Lower leg skin (tissue), 3 donors: Measurements from ENCODE around the gene CSNK1A1.

ENCODE experiments used
- POLR2A ChIP-seq, 2 donors: fragments of 450-650 bp; IDR thresholded peaks; one replicate each; pipeline ENCODE4 v1.6.1; 2016 to 2017; ENCODE audit warnings: antibody characterized with exemption in 2 of 2, mild to moderate bottlenecking in 1 of 2, moderate library complexity in 1 of 2
- TF ChIP-seq, protein P1 (sequence below), 3 donors: fragments of 450-650 bp; IDR thresholded peaks; one replicate each; pipeline ENCODE4 v1.5.1; 2016; ENCODE audit warnings: antibody characterized with exemption in 3 of 3, mild to moderate bottlenecking in 3 of 3, moderate library complexity in 2 of 3

- TF ChIP-seq POLR2A (IDR thresholded peaks at IDR 0.05), result no peak
- TF ChIP-seq, protein P1, sequence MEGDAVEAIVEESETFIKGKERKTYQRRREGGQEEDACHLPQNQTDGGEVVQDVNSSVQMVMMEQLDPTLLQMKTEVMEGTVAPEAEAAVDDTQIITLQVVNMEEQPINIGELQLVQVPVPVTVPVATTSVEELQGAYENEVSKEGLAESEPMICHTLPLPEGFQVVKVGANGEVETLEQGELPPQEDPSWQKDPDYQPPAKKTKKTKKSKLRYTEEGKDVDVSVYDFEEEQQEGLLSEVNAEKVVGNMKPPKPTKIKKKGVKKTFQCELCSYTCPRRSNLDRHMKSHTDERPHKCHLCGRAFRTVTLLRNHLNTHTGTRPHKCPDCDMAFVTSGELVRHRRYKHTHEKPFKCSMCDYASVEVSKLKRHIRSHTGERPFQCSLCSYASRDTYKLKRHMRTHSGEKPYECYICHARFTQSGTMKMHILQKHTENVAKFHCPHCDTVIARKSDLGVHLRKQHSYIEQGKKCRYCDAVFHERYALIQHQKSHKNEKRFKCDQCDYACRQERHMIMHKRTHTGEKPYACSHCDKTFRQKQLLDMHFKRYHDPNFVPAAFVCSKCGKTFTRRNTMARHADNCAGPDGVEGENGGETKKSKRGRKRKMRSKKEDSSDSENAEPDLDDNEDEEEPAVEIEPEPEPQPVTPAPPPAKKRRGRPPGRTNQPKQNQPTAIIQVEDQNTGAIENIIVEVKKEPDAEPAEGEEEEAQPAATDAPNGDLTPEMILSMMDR (IDR thresholded peaks at IDR 0.05), result no peak
Measured at GRCh38 chr5:149546974-149547373, 4.3 kb downstream of the CSNK1A1 start.
